Caco-2 (cell line): ENCODE data around the gene ITGA2B. TPM values are rescaled to one million over a fixed set of nuclear protein-coding genes. Genes with fewer than 3 reads are reported as not detected.
A peak's percentile ranks its signal among the peaks of the same experiment; 100 is the strongest.

Experiments
- BruUV-seq: library from RNA; stranded (reverse); fragments of 400-500 nt; replicated peaks from 2 replicates; lab custom pipeline; 2021; lab: Mats Ljungman, UMichigan
- CTCF ChIA-PET: fragments of 300-600 bp; sonication (Branson Sonifier 250); formaldehyde crosslinking; loops from one replicate; lab custom pipeline; 2022; ENCODE audit warnings: antibody characterized with exemption; lab: Charles Lee
- POLR2A ChIA-PET: fragments of 300-600 bp; sonication (Branson Sonifier 250); formaldehyde crosslinking; loops from one replicate; lab custom pipeline; 2022; ENCODE audit warnings: antibody characterized with exemption; lab: Charles Lee
- DNase-seq, 2 experiments: peaks; one replicate each; pipeline versions ENCODE4 v3.0.0 to v3.0.0-alpha.2; 2020 to 2022
- H3K27me3 ChIP-seq: replicated peaks from 2 replicates; pipeline ENCODE4 v1.6.0; 2011; ENCODE audit warnings: low read length; ENCODE audit not compliant: control insufficient read depth, insufficient read depth
- H3K36me3 ChIP-seq: 2 replicates; pipeline ENCODE4 v1.5.1; 2011; ENCODE audit warnings: low read length; ENCODE audit not compliant: control insufficient read depth, insufficient read depth
- H3K4me1 ChIP-seq: fragments of 250-450 bp; sonication (Bioruptor Pico); 2 replicates; pipeline ENCODE4 v1.5.1; 2020; ENCODE audit warnings: mild to moderate bottlenecking
- H3K4me3 ChIP-seq: 2 replicates; pipeline ENCODE4 v1.5.1; 2011; ENCODE audit warnings: low read depth, mild to moderate bottlenecking, control low read depth, low read length
- H3K9me3 ChIP-seq: fragments of 250-450 bp; sonication (Bioruptor Pico); 2 replicates; pipeline ENCODE4 v1.5.1; 2020; ENCODE audit warnings: mild to moderate bottlenecking, moderate library complexity
- H3K27ac Mint-ChIP-seq: one replicate; pipeline ENCODE4 v1.8.0; 2022; ENCODE audit warnings: mixed read lengths; ENCODE audit not compliant: unreplicated experiment
- H3K27me3 Mint-ChIP-seq: one replicate; pipeline ENCODE4 v1.8.0; 2022; ENCODE audit warnings: mixed read lengths; ENCODE audit not compliant: insufficient read depth, unreplicated experiment
- H3K36me3 Mint-ChIP-seq: one replicate; pipeline ENCODE4 v1.8.0; 2022; ENCODE audit warnings: mild to moderate bottlenecking, mixed read lengths; ENCODE audit not compliant: insufficient read depth, unreplicated experiment
- H3K4me1 Mint-ChIP-seq: one replicate; pipeline ENCODE4 v1.8.0; 2022; ENCODE audit warnings: low read depth, mixed read lengths; ENCODE audit not compliant: unreplicated experiment
- H3K4me3 Mint-ChIP-seq: one replicate; pipeline ENCODE4 v1.8.0; 2022; ENCODE audit warnings: mild to moderate bottlenecking, moderate library complexity, mixed read lengths; ENCODE audit not compliant: unreplicated experiment
- H3K9me3 Mint-ChIP-seq: one replicate; pipeline ENCODE4 v1.8.0; 2022; ENCODE audit warnings: mixed read lengths; ENCODE audit not compliant: unreplicated experiment
- CTCF ChIP-seq, 2 experiments: fragments of 200-600 bp in 1 of 2; IDR thresholded peaks; 1 replicate in 1 of 2; 2 replicates in 1 of 2; pipeline versions ENCODE4 v1.5.1 to v1.8.0; 2011 to 2022; ENCODE audit warnings: antibody characterized with exemption in 1 of 2, control low read depth in 1 of 2, inconsistent platforms in 1 of 2, low read depth in 1 of 2, low read length in 1 of 2, mild to moderate bottlenecking in 1 of 2, moderate library complexity in 1 of 2; ENCODE audit not compliant: insufficient read depth in 1 of 2, severe bottlenecking in 1 of 2, unreplicated experiment in 1 of 2
- intact Hi-C: fragments of 100-400 bp; cut with micrococcal nuclease; formaldehyde crosslinking; loops from one replicate; pipeline ENCODE4 v1.10.0; 2022; ENCODE audit not compliant: unreplicated experiment
- total RNA-seq: library from RNA; stranded (reverse); gene quantifications from 2 replicates; pipeline ENCODE4 v1.2.3, GENCODE V29; 2022

ITGA2B gene
- total RNA-seq, 1 experiment from 2014 or later = 6.9 TPM

- Histone ChIP-seq H3K9me3 (no peaks in the 10 kb centered on the region), H3K4me1 (no peaks in the 10 kb centered on the region), H3K4me3 (no peak overlapping the region), H3K36me3 (peaks cover 4% of the 10 kb centered on the region), H3K27me3 (no peaks in the 10 kb centered on the region)
- intact Hi-C loops = loop anchor here (2.0 to 5.0 kb wide), 2 partner anchors 122 to 237 kb away; no protein-coding TSS in a partner anchor
- ChIA-PET CTCF (no interaction called here), POLR2A (no interaction called here)
- Mint-ChIP-seq H3K27ac (peak overlapping the region; percentile 40), H3K36me3 (peaks cover 86% of the 10 kb centered on the region), H3K4me3 (no peak overlapping the region), H3K27me3 (no peaks in the 10 kb centered on the region), H3K9me3 (no peaks in the 10 kb centered on the region), H3K4me1 (no peaks in the 10 kb centered on the region)
- BruUV-seq = no TSS peak
- DNase-seq = peak in 1 of 2 experiments; percentile 37
- peak; percentile 48 to 58 for TF ChIP-seq CTCF (IDR thresholded peaks at IDR 0.05; ENCODE audit: insufficient read depth in 1 of 2, low read depth in 1 of 2, low read length in 1 of 2, severe bottlenecking in 1 of 2, unreplicated experiment in 1 of 2)
Observed at GRCh38 chr17:44400226-44400847, 10.9 kb upstream of the ITGA2B start.

GRCh38 chr17:44398692-44399691 lies 9.5 kb upstream of the ITGA2B start:
- peak overlapping the region; percentile 20 for H3K27ac Mint-ChIP-seq
- no peak for TF ChIP-seq CTCF (IDR thresholded peaks at IDR 0.05; ENCODE audit: insufficient read depth in 1 of 2, low read depth in 1 of 2, low read length in 1 of 2, severe bottlenecking in 1 of 2, unreplicated experiment in 1 of 2)
- CTCF ChIA-PET = interaction anchor here (0.6 to 1.1 kb wide), 2 partner anchors 13 to 73 kb away, joined by 3 read pairs; no protein-coding TSS in a partner anchor

More at GRCh38 chr17:44398692-44399691, 9.5 kb upstream of the ITGA2B start:
- intact Hi-C loops = no loop called here
- Histone ChIP-seq H3K4me3 (no peak overlapping the region), H3K36me3 (peaks cover 4% of the 10 kb centered on the region), H3K27me3 (no peaks in the 10 kb centered on the region), H3K9me3 (no peaks in the 10 kb centered on the region), H3K4me1 (no peaks in the 10 kb centered on the region)
- POLR2A ChIA-PET = no interaction called here
- Mint-ChIP-seq H3K4me3 (no peak overlapping the region), H3K9me3 (no peaks in the 10 kb centered on the region), H3K4me1 (no peaks in the 10 kb centered on the region), H3K27me3 (no peaks in the 10 kb centered on the region), H3K36me3 (peaks cover 89% of the 10 kb centered on the region)
- no peak for DNase-seq
- BruUV-seq = no TSS peak
